SU-DHL-6 (cell line): ENCODE results near the gene SYNGR2.

Experiments
- H2AFZ ChIP-seq: fragments of 200-600 bp; sonication (generic); 2 replicates; pipeline ENCODE4 v1.6.1; 2014; ENCODE audit warnings: low read depth, mild to moderate bottlenecking, moderate library complexity, mixed read lengths, antibody characterized with exemption, low read length; ENCODE audit not compliant: severe bottlenecking
- H3F3A ChIP-seq: fragments of 200-600 bp; shearing (Covaris generic); 2 replicates; pipeline ENCODE4 v1.6.0; 2016; ENCODE audit warnings: antibody characterized with exemption, mild to moderate bottlenecking; ENCODE audit not compliant: insufficient read depth
- H3K27ac ChIP-seq: fragments of 200-600 bp; sonication (generic); 2 replicates; pipeline ENCODE4 v1.5.1; 2016; ENCODE audit warnings: low read depth, mild to moderate bottlenecking, low read length, moderate library complexity, mixed read lengths
- H3K27me3 ChIP-seq: fragments of 200-600 bp; sonication (generic), shearing (Covaris generic); 2 replicates; pipeline ENCODE4 v1.6.0; 2014; ENCODE audit warnings: mild to moderate bottlenecking, low read length
- H3K36me3 ChIP-seq: fragments of 200-600 bp; sonication (generic); 2 replicates; pipeline ENCODE4 v1.6.1; 2014; ENCODE audit warnings: mild to moderate bottlenecking, low read length, mixed read lengths
- H3K4me2 ChIP-seq: fragments of 300-600, 200-600 bp; shearing (Covaris generic), sonication (generic); 2 replicates; pipeline ENCODE4 v1.6.0; 2014; ENCODE audit warnings: low read length, low read depth, mild to moderate bottlenecking; ENCODE audit not compliant: poor library complexity, severe bottlenecking
- H3K4me3 ChIP-seq: fragments of 200-600 bp; sonication (generic); 2 replicates; pipeline ENCODE4 v1.5.1; 2014; ENCODE audit warnings: antibody characterized with exemption, low read length, mild to moderate bottlenecking, mixed read lengths; ENCODE audit not compliant: insufficient read depth, poor library complexity, severe bottlenecking
- H3K79me2 ChIP-seq: fragments of 200-600 bp; sonication (generic); 2 replicates; pipeline ENCODE4 v1.6.1; 2014; ENCODE audit warnings: mild to moderate bottlenecking, low read length, moderate library complexity; ENCODE audit not compliant: insufficient read depth
- H3K9ac ChIP-seq: fragments of 200-600 bp; sonication (generic); 2 replicates; pipeline ENCODE4 v1.7.0; 2014; ENCODE audit warnings: mild to moderate bottlenecking, low read length
- H3K9me2 ChIP-seq: fragments of 200-600 bp; sonication (generic); replicated peaks from 2 replicates; pipeline ENCODE4 v1.6.1; 2014; ENCODE audit warnings: low read length; ENCODE audit not compliant: insufficient read depth
- H3K9me3 ChIP-seq: fragments of 200-600 bp; sonication (generic); 2 replicates; pipeline ENCODE4 v1.6.1; 2014; ENCODE audit warnings: low read length, mixed read lengths; ENCODE audit not compliant: insufficient read depth
- H4K20me1 ChIP-seq: fragments of 200-600 bp; sonication (generic); 2 replicates; pipeline ENCODE4 v1.6.1; 2014; ENCODE audit warnings: low read depth, mild to moderate bottlenecking, antibody characterized with exemption, low read length, moderate library complexity, mixed read lengths
- CTCF ChIP-seq: fragments of 200-600 bp; sonication (generic); IDR thresholded peaks from one replicate; pipeline ENCODE4 v1.5.1; 2017; ENCODE audit warnings: antibody characterized with exemption, mild to moderate bottlenecking, low read length, moderate library complexity; ENCODE audit not compliant: insufficient read depth, poor library complexity, severe bottlenecking
- EZH2phosphoT487 ChIP-seq: fragments of 200-600 bp; sonication (generic), shearing (Covaris generic); conservative IDR thresholded peaks from 2 replicates; pipeline ENCODE4 v1.6.1; 2018; ENCODE audit warnings: mild to moderate bottlenecking, antibody characterized with exemption, low read length, moderate library complexity, mixed read lengths

SYNGR2 gene

GRCh38 chr17:78185981-78186691 is 17.8 kb downstream of the SYNGR2 start:
- Histone ChIP-seq H3K79me2 (peaks cover 53% of the 10 kb centered on the region), H3K27me3 (no peaks in the 10 kb centered on the region), H2AFZ (no peak overlapping the region), H3F3A (peaks cover 18% of the 10 kb centered on the region), H4K20me1 (no peaks in the 10 kb centered on the region; the same call in 1 of the 2 replicates), H3K9me3 (no peaks in the 10 kb centered on the region), H3K9me2 (no peaks in the 10 kb centered on the region), H3K27ac (peak overlapping the region; percentile 12), H3K4me2 (peak overlapping the region; percentile 78), H3K36me3 (no peaks in the 10 kb centered on the region), H3K9ac (peak overlapping the region; percentile 68), H3K4me3 (peak overlapping the region; percentile 80)
- no peak for TF ChIP-seq CTCF
- no peak for TF ChIP-seq EZH2phosphoT487

- Histone ChIP-seq H3K4me3 (peak within 1 kb of the TSS; percentile 95), H3K27me3 (no peaks in the 10 kb centered on the region), H3K36me3 (no peaks in the 10 kb centered on the region), H3K79me2 (peaks cover 54% of the 10 kb centered on the region), H3K9me3 (no peaks in the 10 kb centered on the region), H4K20me1 (no peaks in the 10 kb centered on the region; the same call in 1 of the 2 replicates), H2AFZ (no peak within 1 kb of the TSS), H3K27ac (peak within 1 kb of the TSS; percentile 77), H3K4me2 (peak within 1 kb of the TSS; percentile 78), H3K9me2 (no peaks in the 10 kb centered on the region), H3K9ac (peak within 1 kb of the TSS; percentile 68), H3F3A (peaks cover 18% of the 10 kb centered on the region)
- TF ChIP-seq CTCF (no peak), EZH2phosphoT487 (no peak)
These were observed 18.6 kb downstream of the SYNGR2 start, which contains the start of the genes AFMID and TK1 for GRCh38 chr17:78186692-78187595. TSS of gene AFMID (plus strand) at chr17:78187362. CDS start at chr17:78187371, 9 bp downstream. TSS of gene TK1 (minus strand) at chr17:78187052. CDS start at chr17:78186994, 58 bp downstream.

- H2AFZ ChIP-seq: no peak overlapping the region
- no peak overlapping the region for H3K9ac ChIP-seq
- H4K20me1 ChIP-seq: no peaks in the 10 kb centered on the region
- TF ChIP-seq EZH2phosphoT487 (no peak), CTCF (no peak)
- H3K4me3 ChIP-seq: no peak overlapping the region
- H3K9me3 ChIP-seq: no peaks in the 10 kb centered on the region
- no peak overlapping the region for H3K27ac ChIP-seq
- peaks cover 10% of the 10 kb centered on the region; the same call in 1 of the 2 replicates for H3F3A ChIP-seq
- peaks cover 26% of the 10 kb centered on the region for H3K79me2 ChIP-seq
- H3K27me3 ChIP-seq: no peaks in the 10 kb centered on the region
- H3K4me2 ChIP-seq: no peak overlapping the region
- H3K9me2 ChIP-seq: no peaks in the 10 kb centered on the region
- 0 out of 2 replicates have a peak, but pooled peaks cover 6% of the 10 kb centered on the region for H3K36me3 ChIP-seq
These were observed 28.3 kb downstream of the SYNGR2 start for GRCh38 chr17:78196716-78197115.
